Neural crest cell (in vitro differentiated cells): ENCODE results near the gene DPRX. TPM values are rescaled to one million over a fixed set of nuclear protein-coding genes. Genes with fewer than 3 reads are reported as not detected.

Experiments
- DNase-seq: peaks from one replicate; pipeline ENCODE4 v3.0.0; 2021; ENCODE audit warnings: low read depth, mixed read lengths, low spot score
- H3K27ac Mint-ChIP-seq: one replicate; pipeline ENCODE4 v1.8.0; 2021; ENCODE audit warnings: mild to moderate bottlenecking, mixed read lengths; ENCODE audit not compliant: unreplicated experiment
- H3K27me3 Mint-ChIP-seq: 2 replicates; pipeline ENCODE4 v1.8.0; 2021; ENCODE audit warnings: low read depth, mild to moderate bottlenecking, mixed read lengths
- H3K36me3 Mint-ChIP-seq: 2 replicates; pipeline ENCODE4 v1.8.0; 2021; ENCODE audit warnings: low read depth, mild to moderate bottlenecking, mixed read lengths
- H3K4me1 Mint-ChIP-seq: 2 replicates; pipeline ENCODE4 v1.8.0; 2021; ENCODE audit warnings: mixed read lengths
- H3K4me3 Mint-ChIP-seq: one replicate; pipeline ENCODE4 v1.8.0; 2021; ENCODE audit warnings: mild to moderate bottlenecking, mixed read lengths
- H3K9me3 Mint-ChIP-seq: 2 replicates; pipeline ENCODE4 v1.8.0; 2021; ENCODE audit warnings: mixed read lengths
- total RNA-seq: library from RNA; stranded (reverse); gene quantifications from 2 replicates; pipeline ENCODE4 v1.2.1, GENCODE V29; 2021
- TF ChIP-seq, protein P1 (sequence below): fragments of 200-600 bp; sonication (generic); conservative IDR thresholded peaks from 2 replicates; pipeline ENCODE4 v1.5.0; 2021; ENCODE audit warnings: antibody characterized with exemption, mild to moderate bottlenecking

The DPRX gene
- total RNA-seq, 1 donor from 2014 or later, result not detected

DNA sequence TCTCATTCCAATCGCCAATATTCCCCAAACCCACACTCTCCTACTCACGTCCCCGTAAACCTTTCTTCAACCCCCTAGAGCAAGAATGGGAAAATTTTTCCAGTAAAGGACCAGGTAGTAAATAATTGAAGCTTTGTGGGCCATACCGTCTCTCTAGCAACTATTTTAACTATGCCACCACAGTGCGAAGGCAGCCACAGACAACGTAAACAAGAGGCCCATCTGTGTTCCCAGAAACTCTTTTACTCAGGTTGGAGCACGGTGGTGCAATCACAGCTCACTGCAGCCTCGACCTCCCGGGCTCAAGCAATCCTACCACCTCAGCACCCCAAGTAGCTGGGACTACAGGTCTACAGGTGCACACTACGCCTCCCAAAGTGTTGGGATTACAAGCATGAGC, 3.0 kb downstream of the DPRX start:
- H3K27ac Mint-ChIP-seq, result no peak overlapping the region
- no peak for DNase-seq
- H3K4me1 Mint-ChIP-seq, result no peaks in the 10 kb centered on the region
- no peak overlapping the region for H3K4me3 Mint-ChIP-seq
- TF ChIP-seq, protein P1, sequence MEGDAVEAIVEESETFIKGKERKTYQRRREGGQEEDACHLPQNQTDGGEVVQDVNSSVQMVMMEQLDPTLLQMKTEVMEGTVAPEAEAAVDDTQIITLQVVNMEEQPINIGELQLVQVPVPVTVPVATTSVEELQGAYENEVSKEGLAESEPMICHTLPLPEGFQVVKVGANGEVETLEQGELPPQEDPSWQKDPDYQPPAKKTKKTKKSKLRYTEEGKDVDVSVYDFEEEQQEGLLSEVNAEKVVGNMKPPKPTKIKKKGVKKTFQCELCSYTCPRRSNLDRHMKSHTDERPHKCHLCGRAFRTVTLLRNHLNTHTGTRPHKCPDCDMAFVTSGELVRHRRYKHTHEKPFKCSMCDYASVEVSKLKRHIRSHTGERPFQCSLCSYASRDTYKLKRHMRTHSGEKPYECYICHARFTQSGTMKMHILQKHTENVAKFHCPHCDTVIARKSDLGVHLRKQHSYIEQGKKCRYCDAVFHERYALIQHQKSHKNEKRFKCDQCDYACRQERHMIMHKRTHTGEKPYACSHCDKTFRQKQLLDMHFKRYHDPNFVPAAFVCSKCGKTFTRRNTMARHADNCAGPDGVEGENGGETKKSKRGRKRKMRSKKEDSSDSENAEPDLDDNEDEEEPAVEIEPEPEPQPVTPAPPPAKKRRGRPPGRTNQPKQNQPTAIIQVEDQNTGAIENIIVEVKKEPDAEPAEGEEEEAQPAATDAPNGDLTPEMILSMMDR, result no peak
- H3K9me3 Mint-ChIP-seq, result no peaks in the 10 kb centered on the region
- H3K27me3 Mint-ChIP-seq, result no peaks in the 10 kb centered on the region
- no peaks in the 10 kb centered on the region for H3K36me3 Mint-ChIP-seq

DNA sequence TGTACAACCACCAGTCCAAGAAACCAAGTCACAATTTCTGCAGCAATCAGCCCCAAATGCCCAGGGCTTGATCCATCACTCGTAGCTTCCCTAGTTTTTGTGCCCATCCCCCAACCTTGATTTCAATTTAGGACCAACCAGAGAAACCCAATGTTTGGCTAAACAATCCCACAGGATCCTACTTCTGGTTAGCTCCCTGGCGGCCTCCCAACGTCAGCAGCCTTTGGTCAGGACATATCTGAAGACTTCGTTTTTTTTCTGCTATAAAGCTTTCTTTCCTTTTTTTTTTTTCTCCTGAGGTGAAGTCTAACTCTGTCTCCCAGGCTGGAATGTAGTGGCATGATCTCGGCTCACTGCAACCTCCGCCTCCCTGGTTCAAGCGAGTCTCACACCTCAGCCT, 7.7 kb downstream of the DPRX start:
- H3K27ac Mint-ChIP-seq, result no peak overlapping the region
- peaks cover 9% of the 10 kb centered on the region for H3K4me1 Mint-ChIP-seq
- TF ChIP-seq, protein P1, result no peak
- H3K9me3 Mint-ChIP-seq, result no peaks in the 10 kb centered on the region
- DNase-seq, result no peak
- no peaks in the 10 kb centered on the region for H3K27me3 Mint-ChIP-seq
- H3K4me3 Mint-ChIP-seq, result no peak overlapping the region
- H3K36me3 Mint-ChIP-seq, result no peaks in the 10 kb centered on the region

DNA sequence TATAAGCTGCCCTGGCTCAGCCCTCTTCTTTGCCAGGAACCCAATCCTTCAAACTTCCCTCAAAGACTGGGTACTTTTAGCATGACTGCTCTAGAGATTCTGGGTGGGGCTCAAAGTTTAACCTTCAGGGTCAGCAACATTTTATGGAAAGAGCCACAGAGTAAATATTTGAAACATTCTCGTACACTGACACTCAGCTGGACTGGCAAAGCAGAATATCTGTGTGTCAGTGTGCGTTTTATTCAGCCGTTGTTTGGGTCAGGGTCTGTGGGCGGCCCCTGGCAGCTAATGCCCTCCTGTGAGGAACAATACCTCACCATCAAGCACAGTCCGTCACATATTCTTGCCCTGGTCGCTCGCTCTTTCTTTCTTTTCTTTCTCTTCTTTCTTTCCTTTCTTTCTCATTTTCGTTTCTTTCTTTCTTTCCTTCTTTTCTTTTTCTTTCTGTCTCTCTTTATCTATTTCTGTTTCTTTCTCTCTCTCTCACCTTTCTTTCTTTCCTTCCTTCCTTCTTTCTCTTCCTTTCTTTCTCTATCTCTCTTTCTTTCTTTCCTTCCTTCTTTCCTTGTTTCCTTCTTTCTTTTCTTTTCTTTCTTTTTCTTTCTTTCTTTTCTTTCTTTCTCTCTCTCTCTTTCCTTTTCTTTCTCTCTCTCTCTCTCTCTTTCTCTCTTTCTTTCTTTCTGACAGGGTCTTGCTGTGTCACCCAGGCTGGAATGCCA, 10.7 kb downstream of the DPRX start:
- H3K27me3 Mint-ChIP-seq, result no peaks in the 10 kb centered on the region
- H3K27ac Mint-ChIP-seq, result no peak overlapping the region
- H3K36me3 Mint-ChIP-seq, result no peaks in the 10 kb centered on the region
- DNase-seq, result no peak
- peaks cover 9% of the 10 kb centered on the region for H3K4me1 Mint-ChIP-seq
- H3K4me3 Mint-ChIP-seq, result no peak overlapping the region
- no peaks in the 10 kb centered on the region for H3K9me3 Mint-ChIP-seq
- TF ChIP-seq, protein P1, result no peak

DNA sequence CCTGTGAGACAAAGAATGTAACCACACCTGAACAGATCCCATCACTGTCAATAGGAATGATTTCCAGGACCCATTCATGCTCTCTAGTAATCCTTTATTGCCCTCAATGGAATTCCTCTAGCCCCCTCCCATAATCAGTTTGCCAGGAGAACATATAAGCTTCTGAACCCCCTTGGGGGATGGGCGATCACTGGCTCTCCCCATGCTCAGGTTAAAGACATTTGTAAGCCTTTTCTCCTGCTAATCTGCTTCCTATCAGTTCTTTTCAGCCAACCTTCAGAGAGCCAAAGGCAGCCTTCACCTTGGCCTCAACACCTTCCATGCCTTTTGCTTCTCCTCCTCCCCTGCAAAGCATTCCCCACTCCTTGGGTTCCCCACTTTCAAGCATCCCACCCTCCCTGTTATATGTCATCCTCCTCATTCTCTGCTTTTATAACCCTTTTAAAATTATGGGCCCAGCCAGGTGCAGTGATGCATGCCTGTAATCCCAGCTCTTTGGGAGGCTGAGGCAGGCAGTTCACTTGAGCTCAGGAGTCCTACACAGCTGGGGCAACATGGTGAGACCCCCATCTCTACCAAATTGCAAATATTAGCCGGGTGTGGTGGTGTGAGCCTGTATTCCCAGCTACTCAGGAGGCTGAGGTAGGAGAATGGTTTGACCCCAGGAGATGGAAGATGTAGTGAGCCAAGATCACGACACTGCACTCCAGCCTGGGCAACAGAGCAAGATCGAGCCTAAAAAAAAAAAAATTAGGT, 12.4 kb downstream of the DPRX start:
- Mint-ChIP-seq H3K9me3 (no peaks in the 10 kb centered on the region), H3K4me3 (no peak overlapping the region), H3K4me1 (peaks cover 9% of the 10 kb centered on the region), H3K27ac (no peak overlapping the region), H3K36me3 (no peaks in the 10 kb centered on the region), H3K27me3 (no peaks in the 10 kb centered on the region)
- DNase-seq, result no peak
- TF ChIP-seq, protein P1, result no peak

DNA sequence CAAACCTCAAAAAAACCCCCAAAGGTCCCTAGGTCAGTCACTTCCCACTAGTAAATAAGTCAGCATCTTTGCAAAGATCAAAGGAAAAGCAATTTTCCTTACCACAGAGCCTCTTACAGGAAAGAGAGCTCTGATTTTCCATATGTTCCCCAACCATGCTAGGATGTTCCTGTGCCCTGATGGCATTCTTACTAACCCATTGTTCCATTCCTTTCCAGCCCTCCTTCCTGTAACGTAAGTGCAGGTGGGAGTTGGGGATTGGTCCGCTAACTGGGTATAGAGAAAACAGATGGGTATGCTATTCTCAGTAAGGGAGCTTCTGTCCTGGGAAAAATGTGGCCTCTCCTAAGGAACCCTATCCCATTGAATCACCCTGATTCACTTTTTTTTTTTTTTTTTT, 14.3 kb downstream of the DPRX start:
- TF ChIP-seq, protein P1, result no peak
- Mint-ChIP-seq H3K4me3 (no peak overlapping the region), H3K27ac (no peak overlapping the region), H3K4me1 (peaks cover 9% of the 10 kb centered on the region), H3K27me3 (no peaks in the 10 kb centered on the region), H3K9me3 (peaks cover 2% of the 10 kb centered on the region), H3K36me3 (peaks cover 5% of the 10 kb centered on the region)
- no peak for DNase-seq
